A549 (cell line): ENCODE measurements around the gene CEACAM16. TPM values are rescaled to one million over a fixed set of nuclear protein-coding genes. Genes with fewer than 3 reads are reported as not detected.

Source experiments
- ATAC-seq, 2 experiments: fragments of 200-7000 bp in 1 of 2; fragments of >200 bp in 1 of 2; cut with Nextera tagmentation in 1 of 2; cut with Tn5 transposase in 1 of 2; 3 replicates each; pipeline versions ENCODE4 v1.8.0 to v1.9.1; 2018 to 2020; ENCODE audit warnings: mild to moderate bottlenecking in 1 of 2, moderate library complexity in 1 of 2
- CTCF ChIA-PET: fragments of 300-600 bp; sonication (Branson Sonifier 250); formaldehyde crosslinking; extraction: SDS; loops from one replicate; lab custom pipeline; 2021; ENCODE audit warnings: antibody characterized with exemption, inconsistent platforms; lab: Yijun Ruan, JAX
- POLR2A ChIA-PET: fragments of 350-600 bp; formaldehyde crosslinking; extraction: SDS; loops from one replicate; lab custom pipeline; 2021; ENCODE audit warnings: antibody characterized with exemption, inconsistent platforms; lab: Yijun Ruan, JAX
- DNase-seq, 2 experiments: peaks; one replicate each; pipeline versions ENCODE4 v3.0.0 to v3.0.0-alpha.2; 2011 to 2016; ENCODE audit warnings: low read depth in 1 of 2, low spot score in 1 of 2
- FAIRE-seq: peaks from 2 replicates; lab custom pipeline; 2011; peaks lifted over from hg19 to GRCh38; lab: Jason Lieb, UNC
- H3K27ac ChIP-seq, 2 experiments: fragments of >200 bp; sonication (Bioruptor Twin); formaldehyde crosslinking; 3 replicates each; pipeline ENCODE4 v1.5.1; 2016 to 2017
- H3K4me1 ChIP-seq: fragments of >200 bp; sonication (Bioruptor Twin); formaldehyde crosslinking; 3 replicates; pipeline ENCODE4 v1.6.1; 2016
- H3K4me2 ChIP-seq: fragments of >200 bp; sonication (Bioruptor Twin); formaldehyde crosslinking; 3 replicates; pipeline ENCODE4 v1.6.1; 2016
- H3K4me3 ChIP-seq: fragments of >200 bp; sonication (Bioruptor Twin); formaldehyde crosslinking; 3 replicates; pipeline ENCODE4 v1.5.1; 2016
- H3K9me3 ChIP-seq: fragments of >200 bp; sonication (Bioruptor Twin); formaldehyde crosslinking; 3 replicates; pipeline ENCODE4 v1.6.1; 2016
- CEBPB ChIP-seq, 2 experiments: fragments of >200 bp in 1 of 2; sonication (Bioruptor Twin) in 1 of 2; formaldehyde crosslinking in 1 of 2; IDR thresholded peaks; 2 replicates each; pipeline ENCODE4 v1.6.1; 2012 to 2016
- CHD2 ChIP-seq: fragments of 150-350 bp; IDR thresholded peaks from 2 replicates; pipeline ENCODE4 v1.6.1; 2014; ENCODE audit warnings: low read length; ENCODE audit not compliant: partially characterized antibody
- EHF ChIP-seq: fragments of 250-450 bp; sonication (Bioruptor Pico); IDR thresholded peaks from 2 replicates; pipeline ENCODE4 v1.5.0; 2020; ENCODE audit warnings: mild to moderate bottlenecking
- EP300 ChIP-seq, 2 experiments: fragments of >200 bp; sonication (Bioruptor Twin); formaldehyde crosslinking; IDR thresholded peaks; 2 replicates in 1 of 2; 3 replicates in 1 of 2; pipeline ENCODE4 v1.6.1; 2016 to 2017
- FOSB ChIP-seq: fragments of 250-450 bp; sonication (Bioruptor Pico); IDR thresholded peaks from 2 replicates; pipeline ENCODE4 v1.5.0; 2020; ENCODE audit warnings: mild to moderate bottlenecking, moderate library complexity
- FOXS1 ChIP-seq: fragments of 250-450 bp; sonication (Bioruptor Pico); IDR thresholded peaks from 2 replicates; pipeline ENCODE4 v1.5.0; 2020; ENCODE audit warnings: mild to moderate bottlenecking, moderate library complexity
- HEYL ChIP-seq: fragments of 250-450 bp; sonication (Bioruptor Pico); IDR thresholded peaks from 2 replicates; pipeline ENCODE4 v1.8.0; 2021; ENCODE audit warnings: mild to moderate bottlenecking, moderate library complexity
- HOXB13 ChIP-seq: fragments of 250-450 bp; sonication (Bioruptor Pico); IDR thresholded peaks from 2 replicates; pipeline ENCODE4 v1.5.0; 2020; ENCODE audit warnings: low read depth, mild to moderate bottlenecking, moderate library complexity
- HOXB5 ChIP-seq: fragments of 250-450 bp; sonication (Bioruptor Pico); IDR thresholded peaks from 2 replicates; pipeline ENCODE4 v1.5.0; 2020; ENCODE audit warnings: mild to moderate bottlenecking, moderate library complexity
- KDM1A ChIP-seq: fragments of 200-600 bp; sonication (generic); IDR thresholded peaks from 2 replicates; pipeline ENCODE4 v1.6.1; 2016; ENCODE audit warnings: low read depth, mild to moderate bottlenecking
- RAD21 ChIP-seq, 2 experiments: fragments of >200 bp in 1 of 2; sonication (Bioruptor Twin) in 1 of 2; formaldehyde crosslinking in 1 of 2; IDR thresholded peaks in 1 of 2; conservative IDR thresholded peaks in 1 of 2; 2 replicates in 1 of 2; 3 replicates in 1 of 2; pipeline ENCODE4 v1.6.1; 2012 to 2018; ENCODE audit warnings: inconsistent platforms in 1 of 2
- SREBF2 ChIP-seq: fragments of 450-650 bp; IDR thresholded peaks from 2 replicates; pipeline ENCODE4 v1.6.1; 2014; ENCODE audit warnings: mild to moderate bottlenecking, moderate library complexity
- ZC3H11A ChIP-seq: fragments of 450-650 bp; IDR thresholded peaks from 2 replicates; pipeline ENCODE4 v1.6.1; 2014; ENCODE audit warnings: antibody characterized with exemption, mild to moderate bottlenecking
- ZFP36 ChIP-seq: fragments of 450-650 bp; IDR thresholded peaks from 2 replicates; pipeline ENCODE4 v1.6.1; 2014; ENCODE audit warnings: borderline replicate concordance; ENCODE audit not compliant: partially characterized antibody
- WGBS: methylation state at CpG from one replicate; pipeline ENCODE4 v1.1.6; 2017; ENCODE audit errors: missing lambda C conversion rate; 5-methylcytosine and 5-hydroxymethylcytosine counted together
- polyA plus RNA-seq, 4 experiments: library from polyadenylated mRNA; depleted of rRNA in 3 of 4; stranded (reverse); fragments of >200 nt; fragmentation: RNase III in 1 of 4; extraction: RNeasy Plus Mini Kit Qiagen cat#74134 plus additional on column Dnase treatment in 1 of 4; gene quantifications; 2 replicates in 3 of 4; 3 replicates in 1 of 4; pipeline ENCODE4 v1.2.3, GENCODE V29; 2011 to 2017
- TF ChIP-seq, protein P1 (sequence below): fragments of 250-450 bp; sonication (Bioruptor Pico); IDR thresholded peaks from 2 replicates; pipeline ENCODE4 v1.5.0; 2020; ENCODE audit warnings: low read depth, mild to moderate bottlenecking, moderate library complexity
- TF ChIP-seq, protein P2 (sequence below): IDR thresholded peaks from 2 replicates; pipeline ENCODE4 v1.6.1; 2012
- TF ChIP-seq, protein P3 (sequence below): IDR thresholded peaks from 2 replicates; pipeline ENCODE4 v1.6.1; 2012; ENCODE audit warnings: low read depth, borderline replicate concordance

CEACAM16 gene
- polyA plus RNA-seq, 2 of the 4 experiments (the other 2 are of a cell fraction): not detected

DNA sequence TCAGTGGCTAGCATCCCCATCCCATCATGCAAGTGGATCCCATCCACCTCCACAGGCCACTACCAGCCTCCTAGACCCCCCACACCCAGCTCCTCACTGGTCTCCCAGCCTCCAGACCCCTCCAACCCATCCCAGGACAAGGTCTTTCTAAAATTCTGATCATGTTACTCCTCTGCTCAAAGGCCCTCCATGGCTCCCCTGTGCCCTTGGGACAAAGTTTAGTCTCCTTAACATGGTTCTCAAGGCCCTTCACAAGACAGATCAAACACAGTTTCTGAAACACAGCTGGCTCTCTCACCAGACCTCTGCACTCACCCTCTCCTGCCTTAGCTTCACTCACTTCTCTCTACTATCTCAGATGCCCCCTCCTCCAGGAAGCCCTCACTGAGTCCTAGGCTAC is 18.4 kb upstream of the CEACAM16 start:
- FAIRE-seq: no peak
- TF ChIP-seq HEYL (CRISPR knock-in tag) (no peak), SREBF2 (no peak), KDM1A (0 out of 2 replicates have a peak, but pooled peaks have one; percentile 17), ZFP36 (peak; percentile 72)
- POLR2A ChIA-PET: no interaction called here

DNA sequence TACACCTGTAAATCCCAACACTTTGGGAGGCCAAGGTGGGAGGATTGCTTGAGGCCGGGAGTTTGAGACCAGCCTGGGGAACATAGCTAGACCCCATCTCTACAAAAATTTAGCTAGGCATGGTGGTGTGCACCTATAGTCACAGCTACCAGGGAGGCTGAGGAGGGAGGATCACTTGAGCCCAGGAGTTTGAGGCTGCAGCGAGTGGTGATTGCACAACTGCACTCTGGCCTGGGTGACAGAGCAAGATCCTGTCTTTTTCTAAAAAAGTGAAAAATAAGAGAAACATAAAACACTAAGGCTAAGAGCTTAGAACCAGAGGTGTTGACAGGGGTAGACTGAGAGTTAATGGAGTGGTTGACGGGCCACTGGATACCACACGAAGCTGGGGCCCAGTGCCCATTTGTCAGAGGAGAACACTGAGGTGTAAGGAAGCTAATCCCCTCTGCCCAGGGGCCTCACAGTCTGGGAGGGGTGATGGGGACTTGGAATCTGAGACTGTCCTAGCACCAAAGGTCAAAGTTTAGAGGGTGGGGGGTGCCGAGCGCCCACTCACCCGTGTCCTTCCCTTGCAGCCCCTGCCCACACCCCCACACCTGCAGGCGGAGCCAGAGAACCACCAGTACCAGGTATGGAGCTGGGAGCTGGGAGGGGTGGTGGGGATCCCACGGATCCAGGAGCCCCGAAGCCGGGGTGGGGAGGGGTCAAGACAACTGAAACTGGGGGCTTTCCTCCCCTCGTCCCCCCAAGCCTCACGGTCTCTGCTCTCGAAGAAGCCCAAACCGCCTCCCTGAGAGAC is 16.8 kb upstream of the CEACAM16 start:
- Histone ChIP-seq H3K4me1 (peaks cover 74% of the 10 kb centered on the region), H3K9me3 (no peaks in the 10 kb centered on the region), H3K4me2 (no peak overlapping the region), H3K4me3 (no peak overlapping the region), H3K27ac (peak overlapping the region; percentile 87 to 92; a peak in 5 of 6 replicates)
- WGBS: 87% methylated on average over 15 of the region's 15 CpGs
- no peak for FAIRE-seq
- no peak for DNase-seq
- ChIA-PET CTCF (interaction anchor here (0.5 to 15.7 kb wide), 11 partner anchors 18 to 164 kb away, joined by 3 to 180 read pairs (median 4); partner anchors contain the start of gene NECTIN2), POLR2A (no interaction called here)
- ATAC-seq: no peak
- peak; percentile 60 to 84; a peak in 3 of 4 replicates for TF ChIP-seq CEBPB (IDR thresholded peaks at IDR 0.05)
- TF ChIP-seq FOXS1 (CRISPR knock-in tag): no peak
- TF ChIP-seq KDM1A: peak; percentile 45; the same call in 1 of the 2 replicates

More for the DNA sequence above, 18.4 kb upstream of the CEACAM16 start:
- DNase-seq: no peak
- Histone ChIP-seq H3K4me1 (peaks cover 64% of the 10 kb centered on the region), H3K4me2 (no peak overlapping the region), H3K27ac (peak overlapping the region; percentile 46 to 92; a peak in 5 of 6 replicates), H3K9me3 (no peaks in the 10 kb centered on the region), H3K4me3 (no peak overlapping the region)
- no peak for ATAC-seq
- CTCF ChIA-PET: interaction anchor here (0.9 to 15.7 kb wide), 7 partner anchors 8 to 90 kb away, joined by 3 to 180 read pairs (median 3); no protein-coding TSS in a partner anchor

DNA sequence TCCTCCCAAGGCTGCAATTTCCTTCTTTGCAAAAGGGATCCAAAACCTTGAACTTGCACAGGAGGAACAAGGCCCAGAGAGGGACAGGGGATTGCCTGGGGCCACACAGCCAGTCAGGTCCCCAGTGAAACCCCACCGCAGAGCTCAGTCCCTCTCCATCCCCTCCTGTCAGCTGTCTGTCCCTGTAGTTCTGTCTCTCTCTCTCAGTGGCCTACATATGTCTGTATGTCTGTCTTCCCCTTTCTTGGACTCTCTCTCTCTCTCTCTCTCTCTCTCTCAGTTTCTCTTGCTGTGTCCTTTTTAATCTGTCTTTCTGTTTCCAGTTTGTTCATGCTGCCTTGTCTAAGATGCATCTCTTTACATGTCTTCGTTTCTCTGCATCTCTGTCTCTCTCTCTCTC is 16.1 kb upstream of the CEACAM16 start:
- no peak for ATAC-seq
- peak overlapping the region; percentile 87 to 92 for H3K27ac ChIP-seq
- no peak for DNase-seq
- FAIRE-seq: peak; percentile 36
- H3K4me1 ChIP-seq: peaks cover 69% of the 10 kb centered on the region
- 85% methylated on average over 2 of the region's 2 CpGs for WGBS
- no peaks in the 10 kb centered on the region for H3K9me3 ChIP-seq
- no peak overlapping the region for H3K4me2 ChIP-seq
- peak; percentile 43; the same call in 1 of the 2 replicates for TF ChIP-seq EHF (CRISPR knock-in tag)
- peak; percentile 87 for TF ChIP-seq ZFP36
- TF ChIP-seq SREBF2: no peak
- TF ChIP-seq EP300 (IDR thresholded peaks at IDR 0.05): no peak
- 0 out of 2 replicates have a peak, but pooled peaks have one; percentile 32 for TF ChIP-seq FOSB (CRISPR knock-in tag)
- TF ChIP-seq HEYL (CRISPR knock-in tag): no peak
- POLR2A ChIA-PET: no interaction called here
- CTCF ChIA-PET: interaction anchor here (0.9 to 15.7 kb wide), 12 partner anchors 11 to 163 kb away, joined by 3 to 180 read pairs (median 4); partner anchors contain the start of gene NECTIN2
- no peak overlapping the region for H3K4me3 ChIP-seq

DNA sequence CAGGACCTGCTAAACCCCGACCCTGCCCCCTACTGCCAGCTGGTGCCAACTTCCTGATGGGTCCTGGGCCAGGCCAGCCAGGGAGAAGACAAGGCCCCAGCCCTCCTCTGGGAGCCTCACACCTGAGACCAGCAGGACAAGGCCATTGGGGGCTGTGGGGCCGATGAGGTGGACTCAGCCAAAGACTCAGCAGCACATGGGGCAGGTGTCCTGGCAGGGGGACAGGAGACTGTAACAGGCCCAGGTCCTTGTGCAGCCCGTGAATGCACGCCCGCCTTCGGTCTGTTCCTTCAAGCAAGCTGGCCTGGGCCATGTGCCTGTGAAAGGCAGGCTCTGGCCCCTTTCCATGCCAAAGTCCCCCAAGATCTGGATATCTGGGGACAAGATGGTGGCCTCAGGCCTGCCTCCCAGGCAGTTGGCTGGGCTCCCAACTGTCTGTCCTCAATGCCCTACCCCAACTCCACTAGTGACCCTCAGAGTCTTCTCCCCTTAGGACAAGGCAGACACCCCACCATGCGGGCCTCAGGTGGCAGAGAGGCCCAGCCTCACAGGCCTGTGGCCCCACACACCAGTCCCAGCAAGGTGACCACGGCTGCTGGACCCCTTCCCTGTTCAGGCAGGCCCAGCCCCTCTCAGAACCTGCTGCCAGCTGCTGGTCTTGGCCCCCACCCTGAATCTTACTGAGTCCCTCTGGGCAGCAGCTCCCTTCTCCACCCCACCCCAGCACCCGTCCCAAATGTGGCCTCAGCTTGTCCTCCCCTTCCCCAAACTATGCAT is 15.3 kb upstream of the CEACAM16 start:
- H3K9me3 ChIP-seq: no peaks in the 10 kb centered on the region
- CTCF ChIA-PET: interaction anchor here (0.6 to 15.7 kb wide), 10 partner anchors 10 to 376 kb away, joined by 3 to 180 read pairs (median 4); partner anchors contain the start of gene NECTIN2
- FAIRE-seq: no peak
- peak overlapping the region; percentile 56; the same call in 1 of the 3 replicates for H3K4me2 ChIP-seq
- no peak for DNase-seq
- POLR2A ChIA-PET: no interaction called here
- TF ChIP-seq CHD2 (no peak), ZC3H11A (no peak), RAD21 (conservative IDR thresholded peaks at IDR 0.05 in 1 of 2, IDR thresholded peaks at IDR 0.05 in 1 of 2) (peak in 1 of 2 experiments; percentile 29; a peak in 1 of 5 replicates), HOXB5 (CRISPR knock-in tag) (0 out of 2 replicates have a peak, but pooled peaks have one; percentile 20), HOXB13 (CRISPR knock-in tag) (peak; percentile 51)
- TF ChIP-seq, protein P1, sequence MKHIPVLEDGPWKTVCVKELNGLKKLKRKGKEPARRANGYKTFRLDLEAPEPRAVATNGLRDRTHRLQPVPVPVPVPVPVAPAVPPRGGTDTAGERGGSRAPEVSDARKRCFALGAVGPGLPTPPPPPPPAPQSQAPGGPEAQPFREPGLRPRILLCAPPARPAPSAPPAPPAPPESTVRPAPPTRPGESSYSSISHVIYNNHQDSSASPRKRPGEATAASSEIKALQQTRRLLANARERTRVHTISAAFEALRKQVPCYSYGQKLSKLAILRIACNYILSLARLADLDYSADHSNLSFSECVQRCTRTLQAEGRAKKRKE (CRISPR knock-in tag): no peak
- TF ChIP-seq, protein P2, sequence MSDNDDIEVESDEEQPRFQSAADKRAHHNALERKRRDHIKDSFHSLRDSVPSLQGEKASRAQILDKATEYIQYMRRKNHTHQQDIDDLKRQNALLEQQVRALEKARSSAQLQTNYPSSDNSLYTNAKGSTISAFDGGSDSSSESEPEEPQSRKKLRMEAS: peak; percentile 55; the same call in 1 of the 2 replicates
- TF ChIP-seq, protein P3, sequence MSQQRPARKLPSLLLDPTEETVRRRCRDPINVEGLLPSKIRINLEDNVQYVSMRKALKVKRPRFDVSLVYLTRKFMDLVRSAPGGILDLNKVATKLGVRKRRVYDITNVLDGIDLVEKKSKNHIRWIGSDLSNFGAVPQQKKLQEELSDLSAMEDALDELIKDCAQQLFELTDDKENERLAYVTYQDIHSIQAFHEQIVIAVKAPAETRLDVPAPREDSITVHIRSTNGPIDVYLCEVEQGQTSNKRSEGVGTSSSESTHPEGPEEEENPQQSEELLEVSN: peak; percentile 27; the same call in 1 of the 2 replicates
- H3K27ac ChIP-seq: peak overlapping the region; percentile 87 to 92
- H3K4me1 ChIP-seq: peaks cover 65% of the 10 kb centered on the region
- H3K4me3 ChIP-seq: no peak overlapping the region
- 96% methylated on average over 7 of the region's 9 CpGs for WGBS
- ATAC-seq: peak; percentile 8 to 9; a peak in 4 of 6 replicates
